AG09319 (cell line): Measurements from ENCODE around the gene GPR35.
A peak's percentile ranks its signal among the peaks of the same experiment; 100 is the strongest.

ENCODE experiments used
- DNase-seq: peaks from one replicate; pipeline ENCODE4 v3.0.0-alpha.2; 2010; ENCODE audit warnings: low read depth; ENCODE audit errors: extremely low read depth
- TF ChIP-seq, protein P1 (sequence below): IDR thresholded peaks from 2 replicates; pipeline ENCODE4 v1.5.1; 2011; ENCODE audit warnings: low read depth, mild to moderate bottlenecking, inconsistent platforms, low read length, moderate library complexity

Gene GPR35

DNA sequence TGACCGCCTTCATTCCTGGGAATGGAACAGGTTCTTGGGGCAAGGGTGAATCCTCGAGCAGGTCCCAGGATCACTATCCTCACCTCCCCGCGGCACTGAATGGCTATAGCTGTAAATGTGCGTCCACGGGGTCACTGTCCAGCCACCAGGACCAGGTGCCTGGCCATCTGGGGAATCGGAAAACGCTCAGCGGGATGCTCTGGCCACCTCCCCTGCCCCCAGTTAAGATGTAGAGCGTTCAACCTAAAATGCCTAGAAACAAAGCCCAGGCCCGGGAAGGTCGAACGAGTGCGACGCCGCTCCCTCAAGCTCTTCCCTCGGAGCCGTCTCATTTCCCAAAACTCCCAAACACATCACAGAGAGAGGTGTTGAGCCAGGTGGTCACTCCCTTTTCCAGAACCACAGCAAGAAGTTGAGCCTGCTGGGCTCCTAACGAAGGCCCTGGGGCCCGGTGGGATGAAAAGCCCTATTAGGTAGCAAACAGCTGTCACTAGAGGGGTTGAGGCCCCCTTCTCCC, 39.5 kb upstream of the GPR35 start:
- no peak for DNase-seq
- TF ChIP-seq, protein P1, sequence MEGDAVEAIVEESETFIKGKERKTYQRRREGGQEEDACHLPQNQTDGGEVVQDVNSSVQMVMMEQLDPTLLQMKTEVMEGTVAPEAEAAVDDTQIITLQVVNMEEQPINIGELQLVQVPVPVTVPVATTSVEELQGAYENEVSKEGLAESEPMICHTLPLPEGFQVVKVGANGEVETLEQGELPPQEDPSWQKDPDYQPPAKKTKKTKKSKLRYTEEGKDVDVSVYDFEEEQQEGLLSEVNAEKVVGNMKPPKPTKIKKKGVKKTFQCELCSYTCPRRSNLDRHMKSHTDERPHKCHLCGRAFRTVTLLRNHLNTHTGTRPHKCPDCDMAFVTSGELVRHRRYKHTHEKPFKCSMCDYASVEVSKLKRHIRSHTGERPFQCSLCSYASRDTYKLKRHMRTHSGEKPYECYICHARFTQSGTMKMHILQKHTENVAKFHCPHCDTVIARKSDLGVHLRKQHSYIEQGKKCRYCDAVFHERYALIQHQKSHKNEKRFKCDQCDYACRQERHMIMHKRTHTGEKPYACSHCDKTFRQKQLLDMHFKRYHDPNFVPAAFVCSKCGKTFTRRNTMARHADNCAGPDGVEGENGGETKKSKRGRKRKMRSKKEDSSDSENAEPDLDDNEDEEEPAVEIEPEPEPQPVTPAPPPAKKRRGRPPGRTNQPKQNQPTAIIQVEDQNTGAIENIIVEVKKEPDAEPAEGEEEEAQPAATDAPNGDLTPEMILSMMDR: no peak

DNA sequence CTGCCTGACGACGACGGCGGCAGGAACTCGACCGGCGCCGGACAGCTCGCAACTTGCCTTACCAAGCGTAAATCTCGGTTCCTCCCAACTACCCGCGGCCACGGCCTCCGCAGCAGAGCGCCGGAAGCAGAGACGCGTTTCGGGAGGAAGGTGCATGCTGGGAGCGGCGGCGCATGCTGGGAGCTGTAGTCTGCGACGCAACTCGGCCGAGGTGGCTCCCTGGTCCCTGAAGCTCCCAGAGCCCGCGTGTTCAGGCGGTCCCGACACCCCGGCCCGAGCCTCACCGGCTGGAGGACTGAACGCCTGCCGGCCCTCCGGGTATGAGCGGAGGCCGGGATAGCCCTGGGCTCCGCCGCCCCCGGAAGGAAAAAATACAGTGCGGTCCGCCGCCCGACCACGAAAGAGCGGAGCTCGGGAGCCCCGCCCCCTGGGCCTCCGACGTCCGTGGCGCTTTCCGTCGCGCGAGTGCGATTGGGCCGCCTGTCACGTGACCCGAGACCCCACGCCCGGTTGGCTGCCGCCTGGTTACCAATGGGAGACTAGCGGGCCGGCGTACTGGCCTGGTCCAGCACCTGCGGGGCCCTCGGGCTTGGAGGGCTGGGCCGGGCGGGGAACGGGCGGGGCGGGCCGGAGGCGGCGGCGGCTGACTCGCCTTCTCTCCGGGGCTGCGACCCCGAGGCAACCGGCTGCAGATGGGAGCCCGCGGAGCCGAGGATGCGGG, 38.9 kb upstream of the GPR35 start, which contains the start of gene CAPN10:
Gene CAPN10 (plus strand): TSS at position 537 of the 721 bp plus-strand sequence. CDS start 178 bp downstream, at position 715.
- DNase-seq: peak; percentile 81
- TF ChIP-seq, protein P1: no peak

DNA sequence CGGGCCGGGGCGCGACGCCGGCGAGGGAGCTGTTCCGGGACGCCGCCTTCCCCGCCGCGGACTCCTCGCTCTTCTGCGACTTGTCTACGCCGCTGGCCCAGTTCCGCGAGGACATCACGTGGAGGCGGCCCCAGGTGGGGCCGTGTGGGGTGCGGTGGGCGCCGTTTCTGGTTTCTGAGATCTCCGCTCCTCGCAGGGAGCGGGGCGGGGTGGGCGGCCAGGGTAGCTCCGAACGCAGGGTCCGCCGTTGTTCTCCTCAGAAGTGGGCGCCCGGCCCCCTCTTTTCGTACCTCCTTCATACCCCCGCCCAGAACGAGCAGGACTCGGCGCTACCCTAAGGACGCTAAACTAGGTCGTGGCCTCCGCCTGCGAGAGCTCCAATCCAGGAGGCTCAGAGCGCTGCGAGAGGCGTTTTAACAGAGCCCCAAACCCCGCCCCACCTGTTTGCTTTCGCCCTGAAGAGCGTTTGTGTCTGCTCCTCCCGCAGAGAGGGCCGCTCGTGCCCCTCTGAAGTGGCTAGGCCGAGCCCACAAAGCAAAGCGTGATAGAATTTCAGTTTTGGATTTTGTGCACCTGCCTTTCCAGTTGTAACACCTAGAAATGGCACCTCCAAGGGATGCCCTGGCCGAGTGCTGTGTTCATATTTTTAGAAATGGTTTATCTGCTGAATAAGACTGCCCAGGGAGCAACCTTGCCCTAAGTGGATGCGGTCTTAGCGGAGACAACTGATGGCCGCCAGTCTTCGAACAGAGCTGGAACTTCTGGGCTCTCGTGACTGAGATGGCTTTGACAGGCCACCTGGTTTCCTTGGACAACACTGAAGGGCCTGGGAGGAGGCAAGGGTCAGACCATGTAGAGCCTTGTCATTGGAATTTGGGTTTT, 38.1 kb upstream of the GPR35 start:
- TF ChIP-seq, protein P1: no peak
- no peak for DNase-seq

DNA sequence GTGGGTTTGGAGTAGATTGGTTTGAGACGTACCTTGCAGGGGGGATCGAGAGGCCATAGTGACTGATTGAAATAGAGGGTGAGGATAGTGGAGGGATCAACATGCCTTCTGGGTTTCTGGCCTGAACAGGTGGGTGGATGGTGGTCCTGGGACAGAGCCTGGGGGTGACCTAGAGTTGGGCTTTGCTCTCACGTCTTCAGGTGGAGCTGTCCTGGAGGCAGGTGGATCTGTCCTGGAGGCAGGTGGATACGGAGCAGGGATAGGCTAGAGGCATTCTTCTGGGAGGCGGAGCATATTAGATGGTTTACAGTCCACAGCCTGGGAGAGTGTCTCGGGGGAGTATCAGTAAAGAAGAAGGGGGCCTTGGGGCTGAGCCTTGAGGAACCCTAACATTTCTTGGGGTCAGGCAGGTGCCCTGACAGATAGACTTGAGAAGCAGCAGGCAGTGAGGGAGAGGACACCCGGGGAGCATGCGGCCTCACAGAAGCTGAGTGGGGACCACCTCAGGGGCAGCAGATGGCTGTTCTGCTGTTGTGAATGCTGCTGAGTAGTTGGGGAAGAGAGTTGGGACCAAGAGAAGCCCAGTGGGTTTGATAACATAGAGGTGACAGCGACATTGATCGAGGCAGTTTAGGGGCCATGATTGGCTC, 37.1 kb upstream of the GPR35 start:
- DNase-seq: no peak
- TF ChIP-seq, protein P1: no peak

DNA sequence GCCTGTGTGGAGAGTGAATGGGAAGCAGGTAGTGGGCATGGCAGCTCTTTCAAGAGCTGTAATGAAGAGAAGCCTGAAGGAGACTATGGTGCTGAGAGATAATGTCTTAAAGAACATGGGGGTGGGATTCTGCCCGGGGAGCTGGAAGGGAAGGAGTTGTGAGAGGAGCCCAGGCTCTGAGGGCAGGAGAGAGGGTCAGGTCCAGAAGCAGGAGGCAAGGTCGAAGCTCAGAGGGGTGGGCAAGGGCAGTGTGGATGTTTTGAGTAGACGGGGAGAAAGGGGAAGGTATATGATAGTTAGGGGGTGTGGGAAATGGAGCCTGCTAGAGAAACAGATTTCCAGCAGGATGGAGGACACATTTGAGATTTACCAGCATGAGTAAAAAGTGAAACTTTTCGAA, 36.6 kb upstream of the GPR35 start:
- DNase-seq: no peak

DNA sequence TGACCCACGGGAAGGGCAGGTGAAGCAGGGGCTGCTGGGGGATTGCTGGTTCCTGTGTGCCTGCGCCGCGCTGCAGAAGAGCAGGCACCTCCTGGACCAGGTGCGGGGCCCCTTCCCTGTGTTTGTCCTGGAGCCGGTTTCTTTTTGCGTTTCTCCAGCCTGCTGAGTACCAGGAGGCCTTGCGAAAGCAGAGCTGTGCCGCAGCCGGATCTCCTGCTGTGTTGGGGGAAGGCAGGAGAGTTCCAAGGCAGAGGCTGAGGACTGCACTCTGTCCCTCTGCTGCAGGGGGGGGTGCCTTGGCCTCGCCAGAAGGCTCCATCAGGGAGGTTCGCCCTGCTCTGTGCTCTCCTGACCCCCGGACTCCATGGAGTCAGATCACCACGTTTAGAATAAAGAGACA, 35.9 kb upstream of the GPR35 start:
- TF ChIP-seq, protein P1: no peak
- DNase-seq: no peak

More for the DNA sequence above, 36.6 kb upstream of the GPR35 start:
- TF ChIP-seq, protein P1: no peak
